CD4-positive, alpha-beta T cell (primary cell): Measurements from ENCODE around the gene BTBD17. TPM values are rescaled to one million over a fixed set of nuclear protein-coding genes. Genes with fewer than 3 reads are reported as not detected.

Source experiments
- ATAC-seq: fragments of 200-7000 bp; cut with Tn5 transposase; one replicate; pipeline ENCODE4 v1.10.0; 2022; ENCODE audit warnings: mild to moderate bottlenecking; ENCODE audit not compliant: poor library complexity
- CTCF ChIA-PET: fragments of 350-600 bp; sonication (Branson Sonifier 250); formaldehyde crosslinking; loops from one replicate; lab custom pipeline; 2021; ENCODE audit warnings: antibody characterized with exemption, inconsistent platforms; lab: Charles Lee
- POLR2A ChIA-PET: fragments of 350-600 bp; sonication (Branson Sonifier 250); formaldehyde crosslinking; loops from one replicate; lab custom pipeline; 2021; ENCODE audit warnings: antibody characterized with exemption, inconsistent platforms; lab: Charles Lee
- DNase-seq, 14 experiments: peaks; one replicate each; pipeline ENCODE4 v3.0.0-alpha.2; 2013 to 2020; ENCODE audit warnings: mixed read lengths in 2 of 14
- H3K27ac ChIP-seq, 2 donors: one replicate each; pipeline versions ENCODE4 v1.5.1 to v1.7.0; 2013; ENCODE audit warnings: low read length in 2 of 2, low read depth in 1 of 2, mild to moderate bottlenecking in 1 of 2
- H3K27me3 ChIP-seq, 2 experiments: 1 replicate in 1 of 2; 2 replicates in 1 of 2; pipeline versions ENCODE4 v1.6.1 to v1.7.0; 2013; ENCODE audit warnings: low read length in 2 of 2, control low read depth in 1 of 2, mild to moderate bottlenecking in 1 of 2, moderate library complexity in 1 of 2; ENCODE audit not compliant: insufficient read depth in 2 of 2, control insufficient read depth in 1 of 2
- H3K36me3 ChIP-seq: one replicate; pipeline ENCODE4 v1.6.1; 2013; ENCODE audit warnings: low read length, control low read depth; ENCODE audit not compliant: insufficient read depth
- H3K4me1 ChIP-seq: one replicate; pipeline ENCODE4 v1.6.1; 2013; ENCODE audit warnings: low read length, control low read depth; ENCODE audit not compliant: insufficient read depth
- H3K4me3 ChIP-seq: one replicate; pipeline ENCODE4 v1.5.1; 2013; ENCODE audit warnings: mild to moderate bottlenecking, low read length, moderate library complexity
- H3K9me3 ChIP-seq, 2 experiments: 1 replicate in 1 of 2; 2 replicates in 1 of 2; pipeline versions ENCODE4 v1.6.1 to v1.7.0; 2013; ENCODE audit warnings: low read length in 2 of 2, mild to moderate bottlenecking in 2 of 2, control low read depth in 1 of 2, moderate library complexity in 1 of 2; ENCODE audit not compliant: control insufficient read depth in 1 of 2, insufficient read depth in 1 of 2
- H3K27ac Mint-ChIP-seq: one replicate; pipeline ENCODE4 v1.8.0; 2020; ENCODE audit warnings: mixed read lengths
- H3K27me3 Mint-ChIP-seq: one replicate; pipeline ENCODE4 v1.8.0; 2021; ENCODE audit warnings: mixed read lengths
- H3K36me3 Mint-ChIP-seq: one replicate; pipeline ENCODE4 v1.8.0; 2021; ENCODE audit warnings: low read depth, mixed read lengths
- H3K4me1 Mint-ChIP-seq: one replicate; pipeline ENCODE4 v1.8.0; 2021; ENCODE audit warnings: low read depth, mixed read lengths
- H3K4me3 Mint-ChIP-seq: one replicate; pipeline ENCODE4 v1.8.0; 2020; ENCODE audit warnings: mild to moderate bottlenecking, mixed read lengths
- H3K9me3 Mint-ChIP-seq: one replicate; pipeline ENCODE4 v1.8.0; 2020; ENCODE audit warnings: mixed read lengths
- CTCF ChIP-seq: fragments of 200-600 bp; IDR thresholded peaks from one replicate; pipeline ENCODE4 v1.8.0; 2022; ENCODE audit warnings: antibody characterized with exemption, mild to moderate bottlenecking
- intact Hi-C, 2 experiments: fragments of 100-400 bp; cut with DNase I in 1 of 2; cut with micrococcal nuclease in 1 of 2; formaldehyde crosslinking; loops; one replicate each; pipeline versions ENCODE4 v1.15.1 to v1.9.0; 2023 to 2025; cut with DNase I, micrococcal nuclease
- total RNA-seq, 174 experiments: library from RNA in 2 of 174; stranded (reverse) in 2 of 174; gene quantifications; one replicate each; pipeline ENCODE4 v1.2.3 and lab custom pipeline; 2021 to 2026

The BTBD17 gene
- total RNA-seq, 2 experiments from 2014 or later, result not detected

- H3K4me1 ChIP-seq, result no peaks in the 10 kb centered on the region
- H3K9me3 Mint-ChIP-seq, result no peaks in the 10 kb centered on the region
- ATAC-seq (no peak), DNase-seq (no peak)
- intact Hi-C loops, result no loop called here
- ChIA-PET POLR2A (no interaction called here), CTCF (no interaction called here)
- H3K9me3 ChIP-seq, result no peaks in the 10 kb centered on the region
- H3K36me3 Mint-ChIP-seq, result no peaks in the 10 kb centered on the region
- no peaks in the 10 kb centered on the region for H3K4me1 Mint-ChIP-seq
- no peak overlapping the region for H3K4me3 Mint-ChIP-seq
- TF ChIP-seq CTCF, result no peak
- peaks cover 2% of the 10 kb centered on the region for H3K27me3 Mint-ChIP-seq
- peaks cover 0 to 2% of the 10 kb centered on the region in 2 experiments for H3K27me3 ChIP-seq
- H3K36me3 ChIP-seq, result no peaks in the 10 kb centered on the region
- no peak overlapping the region for H3K27ac ChIP-seq
- H3K27ac Mint-ChIP-seq, result no peak overlapping the region
- H3K4me3 ChIP-seq, result no peak overlapping the region
Observed at GRCh38 chr17:74343121-74343520, 18.5 kb downstream of the BTBD17 start.

- no peaks in the 10 kb centered on the region for H3K27me3 Mint-ChIP-seq
- Histone ChIP-seq H3K4me1 (no peaks in the 10 kb centered on the region), H3K9me3 (no peaks in the 10 kb centered on the region), H3K27ac (no peak overlapping the region), H3K36me3 (no peaks in the 10 kb centered on the region), H3K27me3 (peaks cover 0 to 2% of the 10 kb centered on the region in 2 experiments), H3K4me3 (no peak overlapping the region)
- no peaks in the 10 kb centered on the region for H3K36me3 Mint-ChIP-seq
- H3K4me1 Mint-ChIP-seq, result no peaks in the 10 kb centered on the region
- ATAC-seq (no peak), DNase-seq (no peak)
- no peak for TF ChIP-seq CTCF
- ChIA-PET POLR2A (no interaction called here), CTCF (no interaction called here)
- intact Hi-C loops, result no loop called here
- no peak overlapping the region for H3K4me3 Mint-ChIP-seq
- no peaks in the 10 kb centered on the region for H3K9me3 Mint-ChIP-seq
- no peak overlapping the region for H3K27ac Mint-ChIP-seq
Observed at GRCh38 chr17:74342224-74342623, 19.4 kb downstream of the BTBD17 start.

DNA sequence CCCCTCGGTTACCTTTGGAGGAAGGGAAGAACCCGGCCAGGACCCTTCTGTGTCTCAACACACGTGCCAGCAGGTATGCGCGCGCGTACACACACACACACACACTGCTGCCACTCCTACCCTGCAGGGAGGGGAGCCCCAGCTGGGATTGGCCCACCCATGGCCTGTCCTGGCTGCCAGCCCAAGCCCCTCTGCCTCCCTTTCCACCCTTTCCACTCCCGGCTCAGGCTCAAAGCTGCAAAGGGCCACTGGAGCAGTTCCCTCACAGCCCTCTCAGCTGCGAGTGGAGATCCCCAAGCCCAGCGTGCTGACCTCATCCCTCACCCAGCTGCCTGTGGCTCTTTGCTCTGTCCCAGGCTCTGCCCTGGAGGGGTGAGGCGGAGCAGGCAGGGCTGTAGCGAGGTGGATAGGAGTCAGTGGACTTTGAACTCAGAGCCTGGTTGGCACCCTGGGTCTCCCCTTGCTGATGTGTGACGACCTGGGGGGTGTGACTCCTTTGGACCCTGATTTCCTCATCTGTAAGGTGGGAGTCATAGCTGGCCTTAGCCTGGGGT, 21.1 kb downstream of the BTBD17 start:
- no peak for DNase-seq
- H3K4me3 Mint-ChIP-seq, result no peak overlapping the region
- POLR2A ChIA-PET, result no interaction called here
- Histone ChIP-seq H3K4me1 (no peaks in the 10 kb centered on the region), H3K4me3 (no peak overlapping the region), H3K27me3 (peaks cover 0 to 2% of the 10 kb centered on the region in 2 experiments), H3K36me3 (no peaks in the 10 kb centered on the region), H3K27ac (no peak overlapping the region), H3K9me3 (no peaks in the 10 kb centered on the region)
- no peaks in the 10 kb centered on the region for H3K4me1 Mint-ChIP-seq
- TF ChIP-seq CTCF, result no peak
- no peaks in the 10 kb centered on the region for H3K9me3 Mint-ChIP-seq
- no peak overlapping the region for H3K27ac Mint-ChIP-seq
- intact Hi-C loops, result no loop called here
- CTCF ChIA-PET, result no interaction called here
- H3K36me3 Mint-ChIP-seq, result no peaks in the 10 kb centered on the region
- peaks cover 4% of the 10 kb centered on the region for H3K27me3 Mint-ChIP-seq
- no peak for ATAC-seq
